Lung (tissue), 12 donors: ENCODE measurements around the gene ARHGEF7. TPM values are rescaled to one million over a fixed set of nuclear protein-coding genes. Genes with fewer than 3 reads are reported as not detected.

Experiments used
- ATAC-seq: fragments of 200-7000 bp; cut with Tn5 transposase; one replicate; pipeline ENCODE4 v1.9.1; 2020; ENCODE audit warnings: moderate number of reproducible peaks; ENCODE audit not compliant: insufficient read depth, low FRiP score
- DNase-seq, 3 donors: peaks; one replicate each; pipeline ENCODE4 v3.0.0-alpha.2; 2013 to 2017
- H3K27ac ChIP-seq, 2 donors: one replicate each; pipeline ENCODE4 v1.5.1; 2013; ENCODE audit warnings: mild to moderate bottlenecking in 2 of 2, moderate library complexity in 2 of 2, control low read depth in 1 of 2, inconsistent platforms in 1 of 2, low read depth in 1 of 2, low read length in 1 of 2
- H3K27me3 ChIP-seq, 3 donors: one replicate each; pipeline ENCODE4 v1.5.1; 2013; ENCODE audit warnings: low read length in 2 of 3; ENCODE audit not compliant: control insufficient read depth in 3 of 3, insufficient read depth in 3 of 3
- H3K36me3 ChIP-seq, 4 donors: one replicate each; pipeline ENCODE4 v1.5.1; 2013; ENCODE audit warnings: low read length in 4 of 4, mild to moderate bottlenecking in 1 of 4, moderate library complexity in 1 of 4; ENCODE audit not compliant: control insufficient read depth in 4 of 4, insufficient read depth in 4 of 4
- H3K4me1 ChIP-seq, 5 donors: one replicate each; pipeline ENCODE4 v1.5.1; 2013; ENCODE audit warnings: low read length in 5 of 5, mild to moderate bottlenecking in 2 of 5, moderate library complexity in 1 of 5; ENCODE audit not compliant: control insufficient read depth in 5 of 5, insufficient read depth in 5 of 5
- H3K4me3 ChIP-seq: one replicate; pipeline ENCODE4 v1.5.1; 2013; ENCODE audit warnings: mild to moderate bottlenecking, control low read depth, moderate library complexity
- H3K9ac ChIP-seq, 2 donors: one replicate each; pipeline ENCODE4 v1.5.1; 2013; ENCODE audit warnings: low read length in 2 of 2, control low read depth in 1 of 2; ENCODE audit not compliant: insufficient read depth in 1 of 2
- H3K9me3 ChIP-seq, 4 donors: one replicate each; pipeline ENCODE4 v1.5.1; 2013; ENCODE audit warnings: low read length in 3 of 4, mild to moderate bottlenecking in 1 of 4, moderate library complexity in 1 of 4; ENCODE audit not compliant: control insufficient read depth in 4 of 4, insufficient read depth in 3 of 4
- WGBS, 2 donors: extraction: QIAGEN DNeasy Blood & Tissue Kit; methylation state at CpG; one replicate each; pipeline ENCODE4 v1.1.7; 2013; 5-methylcytosine and 5-hydroxymethylcytosine counted together
- polyA plus RNA-seq, 2 donors: library from polyadenylated mRNA; stranded (reverse); fragments of 200-250 nt; gene quantifications; one replicate each; pipeline ENCODE4 v1.2.1, GENCODE V29; 2013
- total RNA-seq, 2 donors: library from RNA; depleted of rRNA in 1 of 2; stranded (reverse); fragments of >200 nt in 1 of 2; gene quantifications; one replicate each; pipeline ENCODE4 v1.2.1, GENCODE V29; 2014 to 2021
- TF ChIP-seq, protein P1 (sequence below): IDR thresholded peaks from 2 replicates; pipeline ENCODE4 v1.5.1; 2012; ENCODE audit warnings: mild to moderate bottlenecking; ENCODE audit errors: control extremely low read depth, extremely low read depth
- donor health status: control.
- donor health status: control.
- donor health status: Bipolar disorder and iron deficiency.
- donor health status: healthy.
- donor health status: DM: yes; HTN: yes; CAD: no.

Gene ARHGEF7
- total and polyA plus RNA-seq, 4 donors = 20.9 to 143 (median 37.8) TPM

DNA sequence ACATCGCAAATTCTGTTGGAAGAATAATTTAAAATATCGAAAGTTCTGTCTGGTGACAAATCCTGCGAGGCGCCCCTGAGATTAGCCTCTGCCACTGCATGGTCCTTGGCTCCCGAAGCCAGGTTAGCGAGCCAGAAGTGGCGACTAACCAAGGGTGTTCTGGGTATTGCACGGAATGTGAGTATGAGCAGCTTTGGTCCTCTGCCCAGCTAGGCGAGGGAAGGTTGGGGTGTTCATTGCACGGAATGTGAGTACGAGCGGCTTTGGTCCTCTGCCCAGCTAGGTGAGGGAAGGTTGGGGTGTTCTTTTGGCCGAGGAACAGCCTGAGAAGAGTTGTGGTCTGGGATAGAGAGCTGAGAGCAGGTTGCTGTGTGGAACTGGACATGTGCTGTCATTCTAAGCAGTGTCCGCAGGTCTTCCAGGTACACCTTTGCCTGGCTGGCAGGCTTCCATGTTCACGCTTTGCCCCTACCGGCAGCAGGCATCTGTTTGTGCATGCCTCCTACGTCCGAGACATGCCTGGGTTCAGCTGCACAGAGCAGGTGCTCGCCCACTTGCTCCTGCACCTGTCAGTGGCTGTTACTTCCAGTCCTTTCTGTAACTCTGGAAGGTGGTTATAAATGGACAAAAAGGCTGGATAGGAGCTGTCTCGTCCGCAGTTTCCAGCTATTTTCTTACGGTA is 187.1 kb downstream of the ARHGEF7 start:
- Histone ChIP-seq H3K27me3 (no peaks in the 10 kb centered on the region), H3K9ac (no peak overlapping the region), H3K4me1 (no peaks in the 10 kb centered on the region), H3K27ac (no peak overlapping the region), H3K4me3 (no peak overlapping the region), H3K9me3 (peaks cover 0 to 4% (median 0%) of the 10 kb centered on the region in 4 donors), H3K36me3 (peaks cover 28 to 54% (median 46%) of the 10 kb centered on the region in 4 donors)
- DNase-seq (no peak), ATAC-seq (no peak)
- 96 to 98% methylated on average over 22 of the region's 22 CpGs for WGBS, 2 donors
- TF ChIP-seq, protein P1, sequence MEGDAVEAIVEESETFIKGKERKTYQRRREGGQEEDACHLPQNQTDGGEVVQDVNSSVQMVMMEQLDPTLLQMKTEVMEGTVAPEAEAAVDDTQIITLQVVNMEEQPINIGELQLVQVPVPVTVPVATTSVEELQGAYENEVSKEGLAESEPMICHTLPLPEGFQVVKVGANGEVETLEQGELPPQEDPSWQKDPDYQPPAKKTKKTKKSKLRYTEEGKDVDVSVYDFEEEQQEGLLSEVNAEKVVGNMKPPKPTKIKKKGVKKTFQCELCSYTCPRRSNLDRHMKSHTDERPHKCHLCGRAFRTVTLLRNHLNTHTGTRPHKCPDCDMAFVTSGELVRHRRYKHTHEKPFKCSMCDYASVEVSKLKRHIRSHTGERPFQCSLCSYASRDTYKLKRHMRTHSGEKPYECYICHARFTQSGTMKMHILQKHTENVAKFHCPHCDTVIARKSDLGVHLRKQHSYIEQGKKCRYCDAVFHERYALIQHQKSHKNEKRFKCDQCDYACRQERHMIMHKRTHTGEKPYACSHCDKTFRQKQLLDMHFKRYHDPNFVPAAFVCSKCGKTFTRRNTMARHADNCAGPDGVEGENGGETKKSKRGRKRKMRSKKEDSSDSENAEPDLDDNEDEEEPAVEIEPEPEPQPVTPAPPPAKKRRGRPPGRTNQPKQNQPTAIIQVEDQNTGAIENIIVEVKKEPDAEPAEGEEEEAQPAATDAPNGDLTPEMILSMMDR = no peak

DNA sequence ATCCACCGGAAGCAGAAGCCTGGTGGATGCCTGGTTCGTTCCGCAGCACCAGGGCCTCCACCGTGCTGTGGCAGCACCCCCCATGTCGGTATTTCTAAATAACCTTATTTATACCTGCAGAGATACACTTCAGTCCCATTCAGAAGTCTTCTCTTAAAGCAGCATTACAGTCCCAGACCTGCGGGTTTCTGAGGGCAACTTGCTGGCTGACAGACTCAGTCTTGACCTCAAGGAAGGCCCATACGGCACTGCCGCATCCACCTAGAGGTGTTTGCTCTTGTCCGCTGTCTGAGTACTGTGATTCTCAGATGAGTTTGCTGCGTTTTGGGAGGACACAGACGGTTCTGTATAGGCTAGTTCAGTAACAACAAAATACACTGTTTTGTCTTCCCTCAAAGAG is 188.4 kb downstream of the ARHGEF7 start:
- Histone ChIP-seq H3K4me3 (no peak overlapping the region), H3K36me3 (peaks cover 28 to 56% (median 54%) of the 10 kb centered on the region in 4 donors), H3K9me3 (peaks cover 0 to 4% (median 0%) of the 10 kb centered on the region in 4 donors), H3K27ac (no peak overlapping the region), H3K9ac (no peak overlapping the region), H3K4me1 (no peaks in the 10 kb centered on the region), H3K27me3 (no peaks in the 10 kb centered on the region)
- TF ChIP-seq, protein P1 = no peak
- DNase-seq = no peak
- no peak for ATAC-seq
- WGBS, 2 donors = 97 to 98% methylated on average over 11 of the region's 11 CpGs

DNA sequence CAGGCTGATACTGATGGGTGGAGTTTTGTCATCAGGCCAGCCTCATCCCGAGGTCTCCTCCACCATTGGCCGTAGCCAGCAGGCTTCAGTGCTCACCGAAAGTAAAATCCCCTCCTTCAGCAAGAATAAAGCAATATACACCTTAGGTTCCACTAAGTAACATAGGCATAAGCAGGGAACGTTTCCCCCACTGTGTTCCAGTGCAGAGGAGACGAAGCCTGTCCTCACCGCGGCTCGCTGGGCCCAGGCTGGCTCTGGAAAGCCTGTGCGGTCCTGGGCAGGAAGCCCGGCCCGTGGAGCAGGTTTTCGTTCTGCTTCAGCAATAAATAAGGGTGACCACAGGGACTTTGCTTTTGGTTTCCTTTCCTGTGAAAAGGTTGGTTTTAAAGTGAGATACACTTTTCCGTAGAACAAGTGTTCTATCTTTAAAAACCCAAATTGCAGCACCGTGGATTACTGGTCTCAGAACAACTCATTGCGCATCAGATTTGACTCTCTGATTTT is 189.0 kb downstream of the ARHGEF7 start:
- TF ChIP-seq, protein P1 = no peak
- Histone ChIP-seq H3K27me3 (no peaks in the 10 kb centered on the region), H3K9ac (no peak overlapping the region), H3K27ac (no peak overlapping the region), H3K36me3 (peaks cover 28 to 54% (median 50%) of the 10 kb centered on the region in 4 donors), H3K9me3 (peaks cover 0 to 4% (median 0%) of the 10 kb centered on the region in 4 donors), H3K4me1 (no peaks in the 10 kb centered on the region), H3K4me3 (no peak overlapping the region)
- DNase-seq (no peak), ATAC-seq (no peak)
- 90 to 95% methylated on average over 15 of the region's 15 CpGs for WGBS, 2 donors
